ENCODE data around the gene ARRB1. TPM values are rescaled to one million over a fixed set of nuclear protein-coding genes. Genes with fewer than 3 reads are reported as not detected.
"Not testable (repeated sequence)": the region's sequence is repeated elsewhere in the genome, so short reads cannot be mapped to it uniquely, and the experiment has no call there.

The ARRB1 gene
- total and polyA plus RNA-seq, 4 donors = 3.3 to 21.2 (median 12.5) TPM

DNA sequence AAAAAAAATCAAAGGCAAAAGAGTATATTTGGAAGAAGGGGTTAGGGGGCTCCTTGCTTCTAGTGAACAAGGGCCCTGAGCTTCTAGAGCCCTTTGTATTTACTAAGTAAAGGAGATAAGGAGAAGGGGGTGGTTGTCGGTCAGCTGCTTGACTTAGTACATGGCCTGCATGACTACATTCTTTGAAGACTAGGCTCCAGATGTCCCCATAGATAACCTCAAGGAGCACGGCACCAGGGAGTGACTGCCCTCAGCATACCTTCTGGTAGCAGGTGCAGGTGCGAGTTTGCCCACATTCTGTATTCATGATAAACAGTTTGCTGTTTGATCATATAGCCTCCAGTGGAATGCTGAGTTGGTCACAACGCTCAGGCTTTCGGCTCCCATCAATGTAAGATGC lies 15.4 kb upstream of the ARRB1 start:
- not testable (repeated sequence) for H3K4me3 ChIP-seq (ENCODE audit: low read depth in 1 of 3, low read length in 3 of 3); DNase-seq (ENCODE audit: low spot score); H3K9ac ChIP-seq (ENCODE audit: low read depth in 1 of 2, low read length in 2 of 2); H3K4me1 ChIP-seq (ENCODE audit: control insufficient read depth in 4 of 4, insufficient read depth in 4 of 4, low read length in 3 of 4); H3K27me3 ChIP-seq (ENCODE audit: control insufficient read depth in 4 of 4, insufficient read depth in 4 of 4, low read length in 3 of 4); H3K9me3 ChIP-seq (ENCODE audit: control insufficient read depth in 4 of 4, low read length in 3 of 4); H3K36me3 ChIP-seq (ENCODE audit: control insufficient read depth in 4 of 4, insufficient read depth in 3 of 4, low read depth in 1 of 4, low read length in 3 of 4); H3K27ac ChIP-seq (ENCODE audit: low read depth in 1 of 2, low read length in 2 of 2)
- WGBS = 96% methylated on average over 5 of the region's 5 CpGs

DNA sequence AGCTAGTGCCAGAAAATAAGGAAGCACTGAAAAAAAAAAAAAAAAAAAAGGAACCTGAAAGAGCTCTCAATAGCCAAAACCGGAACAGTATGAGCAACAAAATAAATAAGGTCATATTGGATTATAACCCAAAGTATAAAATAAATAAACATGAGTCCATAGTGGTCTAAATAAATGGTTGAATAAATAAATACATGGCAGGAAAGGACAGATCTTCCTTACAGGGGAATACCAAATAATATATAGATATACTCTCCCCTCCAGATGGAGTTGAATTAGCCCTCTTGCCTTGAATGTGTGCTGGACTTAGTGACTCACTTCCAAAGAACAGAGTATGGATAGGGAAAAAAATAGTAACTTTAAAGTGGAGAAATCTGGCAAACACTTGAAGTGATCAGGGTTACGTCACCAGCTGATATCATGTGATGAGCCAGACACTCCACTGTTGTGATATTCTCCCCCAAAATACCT lies 14.3 kb upstream of the ARRB1 start:
- DNase-seq (ENCODE audit: low spot score) = no peak
- H3K4me1 ChIP-seq (ENCODE audit: control insufficient read depth in 4 of 4, insufficient read depth in 4 of 4, low read length in 3 of 4) = no peaks in the 10 kb centered on the region
- no peak overlapping the region for H3K9ac ChIP-seq (ENCODE audit: low read depth in 1 of 2, low read length in 2 of 2)
- H3K9me3 ChIP-seq (ENCODE audit: control insufficient read depth in 4 of 4, low read length in 3 of 4) = no peaks in the 10 kb centered on the region
- TF ChIP-seq TAF1 (conservative IDR thresholded peaks at IDR 0.05) (no peak), HNF4A (conservative IDR thresholded peaks at IDR 0.05) (no peak), HNF4G (IDR thresholded peaks at IDR 0.05) (no peak), RAD21 (IDR thresholded peaks at IDR 0.05) (no peak), SP1 (IDR thresholded peaks at IDR 0.05) (no peak)
- TF ChIP-seq, protein P1, sequence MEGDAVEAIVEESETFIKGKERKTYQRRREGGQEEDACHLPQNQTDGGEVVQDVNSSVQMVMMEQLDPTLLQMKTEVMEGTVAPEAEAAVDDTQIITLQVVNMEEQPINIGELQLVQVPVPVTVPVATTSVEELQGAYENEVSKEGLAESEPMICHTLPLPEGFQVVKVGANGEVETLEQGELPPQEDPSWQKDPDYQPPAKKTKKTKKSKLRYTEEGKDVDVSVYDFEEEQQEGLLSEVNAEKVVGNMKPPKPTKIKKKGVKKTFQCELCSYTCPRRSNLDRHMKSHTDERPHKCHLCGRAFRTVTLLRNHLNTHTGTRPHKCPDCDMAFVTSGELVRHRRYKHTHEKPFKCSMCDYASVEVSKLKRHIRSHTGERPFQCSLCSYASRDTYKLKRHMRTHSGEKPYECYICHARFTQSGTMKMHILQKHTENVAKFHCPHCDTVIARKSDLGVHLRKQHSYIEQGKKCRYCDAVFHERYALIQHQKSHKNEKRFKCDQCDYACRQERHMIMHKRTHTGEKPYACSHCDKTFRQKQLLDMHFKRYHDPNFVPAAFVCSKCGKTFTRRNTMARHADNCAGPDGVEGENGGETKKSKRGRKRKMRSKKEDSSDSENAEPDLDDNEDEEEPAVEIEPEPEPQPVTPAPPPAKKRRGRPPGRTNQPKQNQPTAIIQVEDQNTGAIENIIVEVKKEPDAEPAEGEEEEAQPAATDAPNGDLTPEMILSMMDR (IDR thresholded peaks at IDR 0.05; ENCODE audit: low read depth, low read length, missing input control) = no peak
- TF ChIP-seq, protein P2, sequence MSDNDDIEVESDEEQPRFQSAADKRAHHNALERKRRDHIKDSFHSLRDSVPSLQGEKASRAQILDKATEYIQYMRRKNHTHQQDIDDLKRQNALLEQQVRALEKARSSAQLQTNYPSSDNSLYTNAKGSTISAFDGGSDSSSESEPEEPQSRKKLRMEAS (IDR thresholded peaks at IDR 0.05) = no peak
- no peak overlapping the region for H3K4me3 ChIP-seq (ENCODE audit: low read depth in 1 of 3, low read length in 3 of 3)
- H3K27me3 ChIP-seq (ENCODE audit: control insufficient read depth in 4 of 4, insufficient read depth in 4 of 4, low read length in 3 of 4) = no peaks in the 10 kb centered on the region
- H3K36me3 ChIP-seq (ENCODE audit: control insufficient read depth in 4 of 4, insufficient read depth in 3 of 4, low read depth in 1 of 4, low read length in 3 of 4) = no peaks in the 10 kb centered on the region
- 69% methylated on average over 2 of the region's 2 CpGs for WGBS
- no peak overlapping the region for H3K27ac ChIP-seq (ENCODE audit: low read depth in 1 of 2, low read length in 2 of 2)

DNA sequence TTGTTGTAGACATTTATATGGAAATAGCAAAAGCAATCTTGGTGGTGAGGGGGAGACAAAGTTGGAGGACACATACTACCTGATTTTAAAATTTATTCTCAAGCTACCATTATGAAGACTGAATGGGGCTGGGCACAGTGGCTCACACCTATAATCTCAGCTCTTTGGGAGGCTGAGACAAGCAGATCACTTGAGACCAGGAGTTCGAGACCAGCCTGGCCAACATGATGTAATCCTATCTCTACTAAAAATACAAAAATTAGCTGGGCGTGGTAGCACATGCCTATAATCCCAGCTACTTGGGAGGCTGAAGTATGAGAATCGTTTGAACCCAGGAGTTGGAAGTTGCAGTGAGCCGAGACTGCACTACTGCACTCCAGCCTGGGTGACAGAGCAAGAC lies 10.8 kb upstream of the ARRB1 start:
- H3K36me3 ChIP-seq (ENCODE audit: control insufficient read depth in 4 of 4, insufficient read depth in 3 of 4, low read depth in 1 of 4, low read length in 3 of 4); H3K27me3 ChIP-seq (ENCODE audit: control insufficient read depth in 4 of 4, insufficient read depth in 4 of 4, low read length in 3 of 4); H3K9ac ChIP-seq (ENCODE audit: low read depth in 1 of 2, low read length in 2 of 2); H3K27ac ChIP-seq (ENCODE audit: low read depth in 1 of 2, low read length in 2 of 2); H3K4me3 ChIP-seq (ENCODE audit: low read depth in 1 of 3, low read length in 3 of 3); H3K9me3 ChIP-seq (ENCODE audit: control insufficient read depth in 4 of 4, low read length in 3 of 4); H3K4me1 ChIP-seq (ENCODE audit: control insufficient read depth in 4 of 4, insufficient read depth in 4 of 4, low read length in 3 of 4); DNase-seq (ENCODE audit: low spot score): not testable (repeated sequence)
- WGBS = 89% methylated on average over 4 of the region's 4 CpGs

DNA sequence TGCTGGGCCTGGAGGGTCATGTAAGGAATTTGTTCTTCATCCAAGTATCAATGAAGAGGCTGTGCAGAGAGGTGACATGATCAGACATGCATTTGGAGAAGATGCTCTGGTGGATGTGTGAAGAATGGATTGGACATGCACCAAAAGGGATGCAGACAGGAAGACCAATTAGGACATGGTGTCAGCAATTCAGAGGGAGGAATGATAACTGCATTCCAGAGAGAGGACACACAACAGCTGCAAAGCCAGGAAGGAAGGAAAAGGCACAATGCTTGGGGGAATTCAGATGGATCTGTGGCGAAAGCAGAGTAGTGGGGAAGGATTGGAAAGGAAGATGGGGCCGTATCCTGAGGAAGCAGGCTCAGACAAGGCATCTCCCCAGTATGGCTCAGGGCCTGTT lies 5.2 kb upstream of the ARRB1 start:
- no peaks in the 10 kb centered on the region for H3K9me3 ChIP-seq (ENCODE audit: control insufficient read depth in 4 of 4, low read length in 3 of 4)

More for the DNA sequence above, 5.2 kb upstream of the ARRB1 start:
- DNase-seq (ENCODE audit: low spot score) = no peak
- Histone ChIP-seq H3K36me3 (ENCODE audit: control insufficient read depth in 4 of 4, insufficient read depth in 3 of 4, low read depth in 1 of 4, low read length in 3 of 4) (no peaks in the 10 kb centered on the region), H3K4me3 (ENCODE audit: low read depth in 1 of 3, low read length in 3 of 3) (no peak overlapping the region), H3K9ac (ENCODE audit: low read depth in 1 of 2, low read length in 2 of 2) (no peak overlapping the region), H3K4me1 (ENCODE audit: control insufficient read depth in 4 of 4, insufficient read depth in 4 of 4, low read length in 3 of 4) (peaks cover 0 to 12% (median 2%) of the 10 kb centered on the region in 4 donors), H3K27ac (ENCODE audit: low read depth in 1 of 2, low read length in 2 of 2) (no peak overlapping the region), H3K27me3 (ENCODE audit: control insufficient read depth in 4 of 4, insufficient read depth in 4 of 4, low read length in 3 of 4) (no peaks in the 10 kb centered on the region)
- TF ChIP-seq NR2F2 (IDR thresholded peaks at IDR 0.05) (peak; percentile 17), GABPA (IDR thresholded peaks at IDR 0.05 in 1 of 2, conservative IDR thresholded peaks at IDR 0.05 in 1 of 2) (no peak)
- WGBS = 74% methylated on average over 2 of the region's 2 CpGs
